ENCODE measurements around the gene BMP5. TPM values are rescaled to one million over a fixed set of nuclear protein-coding genes. Genes with fewer than 3 reads are reported as not detected.

Gene BMP5
- total and polyA plus RNA-seq, 5 donors from 2014 or later = not detected

GRCh38 chr6:55870181-55870813 lies 5.1 kb downstream of the BMP5 start:
- no peak overlapping the region for H3K4me3 ChIP-seq (ENCODE audit: low read depth, low read length)
- H3K36me3 Mint-ChIP-seq = no peaks in the 10 kb centered on the region
- H3K4me3 Mint-ChIP-seq = no peak overlapping the region
- no peaks in the 10 kb centered on the region for H3K4me1 ChIP-seq (ENCODE audit: control insufficient read depth, insufficient read depth, low read length, poor library complexity, severe bottlenecking)
- H3K27me3 ChIP-seq (ENCODE audit: control insufficient read depth, insufficient read depth, low read length) = no peaks in the 10 kb centered on the region
- no peak overlapping the region for H3K27ac ChIP-seq (ENCODE audit: insufficient read depth, low read length, poor library complexity, severe bottlenecking)
- DNase-seq = no peak
- peaks cover 0 to 7% (median 5%) of the 10 kb centered on the region in 7 donors for H3K9me3 Mint-ChIP-seq
- no peak overlapping the region for H3K27ac Mint-ChIP-seq
- no peaks in the 10 kb centered on the region for H3K4me1 Mint-ChIP-seq
- no peaks in the 10 kb centered on the region for H3K36me3 ChIP-seq (ENCODE audit: control insufficient read depth, insufficient read depth, low read length)
- no peaks in the 10 kb centered on the region for H3K27me3 Mint-ChIP-seq
- no peak for ATAC-seq (ENCODE audit: low read depth in 2 of 2)
- H3K9me3 ChIP-seq (ENCODE audit: control insufficient read depth in 2 of 2, low read length in 2 of 2) = no peaks in the 10 kb centered on the region

- Histone ChIP-seq H3K4me3 (ENCODE audit: low read depth, low read length) (no peak overlapping the region), H3K27ac (ENCODE audit: insufficient read depth, low read length, poor library complexity, severe bottlenecking) (no peak overlapping the region), H3K27me3 (ENCODE audit: control insufficient read depth, insufficient read depth, low read length) (no peaks in the 10 kb centered on the region), H3K36me3 (ENCODE audit: control insufficient read depth, insufficient read depth, low read length) (no peaks in the 10 kb centered on the region), H3K4me1 (ENCODE audit: control insufficient read depth, insufficient read depth, low read length, poor library complexity, severe bottlenecking) (no peaks in the 10 kb centered on the region), H3K9me3 (ENCODE audit: control insufficient read depth in 2 of 2, low read length in 2 of 2) (no peaks in the 10 kb centered on the region)
- DNase-seq = no peak
- peaks cover 0 to 7% (median 2%) of the 10 kb centered on the region in 7 donors for H3K9me3 Mint-ChIP-seq
- H3K4me3 Mint-ChIP-seq = no peak overlapping the region
- no peak for ATAC-seq (ENCODE audit: low read depth in 2 of 2)
- H3K36me3 Mint-ChIP-seq = no peaks in the 10 kb centered on the region
- H3K27me3 Mint-ChIP-seq = no peaks in the 10 kb centered on the region
- no peaks in the 10 kb centered on the region for H3K4me1 Mint-ChIP-seq
- H3K27ac Mint-ChIP-seq = peak overlapping the region in 1 of 3 donors; percentile 57
Measured at GRCh38 chr6:55869674-55870073, 5.7 kb downstream of the BMP5 start.

GRCh38 chr6:55868771-55869479 lies 6.5 kb downstream of the BMP5 start:
- no peak overlapping the region for H3K4me3 Mint-ChIP-seq
- peaks cover 0 to 7% (median 5%) of the 10 kb centered on the region in 7 donors for H3K9me3 Mint-ChIP-seq

GRCh38 chr6:55868176-55868575 lies 7.2 kb downstream of the BMP5 start:
- Mint-ChIP-seq H3K27ac (no peak overlapping the region), H3K27me3 (no peaks in the 10 kb centered on the region), H3K36me3 (no peaks in the 10 kb centered on the region), H3K4me3 (no peak overlapping the region), H3K9me3 (peaks cover 0 to 5% (median 5%) of the 10 kb centered on the region in 7 donors), H3K4me1 (no peaks in the 10 kb centered on the region)
- Histone ChIP-seq H3K4me1 (ENCODE audit: control insufficient read depth, insufficient read depth, low read length, poor library complexity, severe bottlenecking) (no peaks in the 10 kb centered on the region), H3K4me3 (ENCODE audit: low read depth, low read length) (no peak overlapping the region), H3K27me3 (ENCODE audit: control insufficient read depth, insufficient read depth, low read length) (no peaks in the 10 kb centered on the region), H3K27ac (ENCODE audit: insufficient read depth, low read length, poor library complexity, severe bottlenecking) (no peak overlapping the region), H3K9me3 (ENCODE audit: control insufficient read depth in 2 of 2, low read length in 2 of 2) (no peaks in the 10 kb centered on the region), H3K36me3 (ENCODE audit: control insufficient read depth, insufficient read depth, low read length) (no peaks in the 10 kb centered on the region)
- DNase-seq = no peak
- ATAC-seq (ENCODE audit: low read depth in 2 of 2) = no peak

More at GRCh38 chr6:55868771-55869479, 6.5 kb downstream of the BMP5 start:
- Histone ChIP-seq H3K4me1 (ENCODE audit: control insufficient read depth, insufficient read depth, low read length, poor library complexity, severe bottlenecking) (no peaks in the 10 kb centered on the region), H3K27ac (ENCODE audit: insufficient read depth, low read length, poor library complexity, severe bottlenecking) (no peak overlapping the region), H3K27me3 (ENCODE audit: control insufficient read depth, insufficient read depth, low read length) (no peaks in the 10 kb centered on the region), H3K36me3 (ENCODE audit: control insufficient read depth, insufficient read depth, low read length) (no peaks in the 10 kb centered on the region), H3K9me3 (ENCODE audit: control insufficient read depth in 2 of 2, low read length in 2 of 2) (no peaks in the 10 kb centered on the region), H3K4me3 (ENCODE audit: low read depth, low read length) (no peak overlapping the region)
- Mint-ChIP-seq H3K27ac (peak overlapping the region in 1 of 3 donors; percentile 50), H3K4me1 (no peaks in the 10 kb centered on the region), H3K36me3 (no peaks in the 10 kb centered on the region), H3K27me3 (no peaks in the 10 kb centered on the region)
- ATAC-seq (ENCODE audit: low read depth in 2 of 2) (no peak), DNase-seq (no peak)

GRCh38 chr6:55866128-55866527 lies 9.3 kb downstream of the BMP5 start:
- H3K27ac ChIP-seq (ENCODE audit: insufficient read depth, low read length, poor library complexity, severe bottlenecking) = no peak overlapping the region
- H3K4me1 ChIP-seq (ENCODE audit: control insufficient read depth, insufficient read depth, low read length, poor library complexity, severe bottlenecking) = no peaks in the 10 kb centered on the region
- Mint-ChIP-seq H3K27ac (no peak overlapping the region), H3K27me3 (no peaks in the 10 kb centered on the region), H3K9me3 (peaks cover 0 to 8% (median 5%) of the 10 kb centered on the region in 7 donors), H3K4me3 (no peak overlapping the region), H3K4me1 (no peaks in the 10 kb centered on the region), H3K36me3 (no peaks in the 10 kb centered on the region)
- no peak for DNase-seq
- no peak for ATAC-seq (ENCODE audit: low read depth in 2 of 2)
- no peak overlapping the region for H3K4me3 ChIP-seq (ENCODE audit: low read depth, low read length)
- no peaks in the 10 kb centered on the region for H3K9me3 ChIP-seq (ENCODE audit: control insufficient read depth in 2 of 2, low read length in 2 of 2)
- H3K27me3 ChIP-seq (ENCODE audit: control insufficient read depth, insufficient read depth, low read length) = no peaks in the 10 kb centered on the region
- H3K36me3 ChIP-seq (ENCODE audit: control insufficient read depth, insufficient read depth, low read length) = no peaks in the 10 kb centered on the region

GRCh38 chr6:55853008-55854001 lies 22.1 kb downstream of the BMP5 start:
- Histone ChIP-seq H3K36me3 (ENCODE audit: control insufficient read depth, insufficient read depth, low read length) (no peaks in the 10 kb centered on the region), H3K27ac (ENCODE audit: insufficient read depth, low read length, poor library complexity, severe bottlenecking) (no peak overlapping the region), H3K9me3 (ENCODE audit: control insufficient read depth in 2 of 2, low read length in 2 of 2) (no peaks in the 10 kb centered on the region), H3K4me1 (ENCODE audit: control insufficient read depth, insufficient read depth, low read length, poor library complexity, severe bottlenecking) (no peaks in the 10 kb centered on the region), H3K27me3 (ENCODE audit: control insufficient read depth, insufficient read depth, low read length) (no peaks in the 10 kb centered on the region), H3K4me3 (ENCODE audit: low read depth, low read length) (no peak overlapping the region)
- DNase-seq (no peak), ATAC-seq (ENCODE audit: low read depth in 2 of 2) (no peak)
- peaks cover 0 to 7% (median 2%) of the 10 kb centered on the region in 7 donors for H3K9me3 Mint-ChIP-seq
- H3K4me3 Mint-ChIP-seq = no peak overlapping the region
- no peak overlapping the region for H3K27ac Mint-ChIP-seq
- H3K4me1 Mint-ChIP-seq = no peaks in the 10 kb centered on the region
- H3K36me3 Mint-ChIP-seq = no peaks in the 10 kb centered on the region
- H3K27me3 Mint-ChIP-seq = no peaks in the 10 kb centered on the region

- ATAC-seq (ENCODE audit: low read depth in 2 of 2) = no peak
- Mint-ChIP-seq H3K36me3 (no peaks in the 10 kb centered on the region), H3K9me3 (peaks cover 0 to 18% (median 0%) of the 10 kb centered on the region in 7 donors), H3K27ac (no peak overlapping the region), H3K4me3 (no peak overlapping the region), H3K4me1 (no peaks in the 10 kb centered on the region), H3K27me3 (no peaks in the 10 kb centered on the region)
- no peaks in the 10 kb centered on the region for H3K36me3 ChIP-seq (ENCODE audit: control insufficient read depth, insufficient read depth, low read length)
- H3K27me3 ChIP-seq (ENCODE audit: control insufficient read depth, insufficient read depth, low read length) = no peaks in the 10 kb centered on the region
- H3K9me3 ChIP-seq (ENCODE audit: control insufficient read depth in 2 of 2, low read length in 2 of 2) = no peaks in the 10 kb centered on the region
- H3K27ac ChIP-seq (ENCODE audit: insufficient read depth, low read length, poor library complexity, severe bottlenecking) = no peak overlapping the region
- no peak overlapping the region for H3K4me3 ChIP-seq (ENCODE audit: low read depth, low read length)
- no peak for DNase-seq
- H3K4me1 ChIP-seq (ENCODE audit: control insufficient read depth, insufficient read depth, low read length, poor library complexity, severe bottlenecking) = no peaks in the 10 kb centered on the region
Measured at GRCh38 chr6:55841341-55841740, 34.0 kb downstream of the BMP5 start.
